ENCODE measurements around the gene ADAM22.

Gene ADAM22

DNA sequence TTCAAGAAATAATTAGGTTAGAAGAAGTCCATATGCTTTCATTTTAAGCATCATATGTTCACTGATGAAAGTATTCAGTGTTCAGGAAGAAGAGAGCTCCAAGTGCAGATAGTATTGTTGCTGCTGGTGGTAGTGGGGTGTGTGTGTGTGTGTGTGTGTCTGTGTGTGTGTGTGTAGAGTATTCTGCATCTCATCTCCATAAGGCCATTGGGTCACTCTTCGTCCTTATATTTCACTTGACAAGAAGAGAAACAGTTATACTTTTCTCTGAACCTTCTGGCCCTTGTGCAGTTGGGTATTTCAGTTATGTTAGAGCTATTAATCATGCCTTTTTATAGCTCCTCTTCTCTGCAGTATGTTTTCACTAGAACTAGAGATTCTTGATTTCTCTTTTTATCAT lies 26.2 kb downstream of the ADAM22 start:
- Histone ChIP-seq H3K4me1 (ENCODE audit: low read length) (no peaks in the 10 kb centered on the region), H3K9ac (ENCODE audit: low read length) (no peak overlapping the region), H3K4me3 (ENCODE audit: low read length) (no peak overlapping the region), H3K36me3 (replicated peaks; ENCODE audit: insufficient read depth, low read length) (no peaks in the 10 kb centered on the region), H2AFZ (ENCODE audit: low read length) (no peak overlapping the region), H3K27me3 (replicated peaks; ENCODE audit: insufficient read depth, low read length) (no peaks in the 10 kb centered on the region), H3K4me2 (ENCODE audit: low read depth, low read length) (no peak overlapping the region), H3K79me2 (ENCODE audit: low read length) (no peaks in the 10 kb centered on the region), H3K27ac (ENCODE audit: low read length) (no peak overlapping the region), H4K20me1 (ENCODE audit: insufficient read depth, low read length) (no peaks in the 10 kb centered on the region), H3F3A (ENCODE audit: insufficient read depth, low read length) (no peaks in the 10 kb centered on the region), H3K9me2 (replicated peaks; ENCODE audit: insufficient read depth, low read length) (no peaks in the 10 kb centered on the region), H3K9me3 (replicated peaks; ENCODE audit: insufficient read depth, low read length) (no peaks in the 10 kb centered on the region)
- TF ChIP-seq, protein P1, sequence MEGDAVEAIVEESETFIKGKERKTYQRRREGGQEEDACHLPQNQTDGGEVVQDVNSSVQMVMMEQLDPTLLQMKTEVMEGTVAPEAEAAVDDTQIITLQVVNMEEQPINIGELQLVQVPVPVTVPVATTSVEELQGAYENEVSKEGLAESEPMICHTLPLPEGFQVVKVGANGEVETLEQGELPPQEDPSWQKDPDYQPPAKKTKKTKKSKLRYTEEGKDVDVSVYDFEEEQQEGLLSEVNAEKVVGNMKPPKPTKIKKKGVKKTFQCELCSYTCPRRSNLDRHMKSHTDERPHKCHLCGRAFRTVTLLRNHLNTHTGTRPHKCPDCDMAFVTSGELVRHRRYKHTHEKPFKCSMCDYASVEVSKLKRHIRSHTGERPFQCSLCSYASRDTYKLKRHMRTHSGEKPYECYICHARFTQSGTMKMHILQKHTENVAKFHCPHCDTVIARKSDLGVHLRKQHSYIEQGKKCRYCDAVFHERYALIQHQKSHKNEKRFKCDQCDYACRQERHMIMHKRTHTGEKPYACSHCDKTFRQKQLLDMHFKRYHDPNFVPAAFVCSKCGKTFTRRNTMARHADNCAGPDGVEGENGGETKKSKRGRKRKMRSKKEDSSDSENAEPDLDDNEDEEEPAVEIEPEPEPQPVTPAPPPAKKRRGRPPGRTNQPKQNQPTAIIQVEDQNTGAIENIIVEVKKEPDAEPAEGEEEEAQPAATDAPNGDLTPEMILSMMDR (IDR thresholded peaks at IDR 0.05; ENCODE audit: low read length): no peak
- TF ChIP-seq EZH2phosphoT487 (IDR thresholded peaks at IDR 0.05; ENCODE audit: low read length) (no peak), EZH2 (optimal IDR thresholded peaks at IDR 0.05; ENCODE audit: low read depth, low read length) (no peak)
- no peak for DNase-seq

- Histone ChIP-seq H3K9ac (ENCODE audit: low read length) (no peak overlapping the region), H3K4me3 (ENCODE audit: low read length) (no peak overlapping the region), H3K9me3 (replicated peaks; ENCODE audit: insufficient read depth, low read length) (no peaks in the 10 kb centered on the region), H3K27me3 (replicated peaks; ENCODE audit: insufficient read depth, low read length) (no peaks in the 10 kb centered on the region), H4K20me1 (ENCODE audit: insufficient read depth, low read length) (no peaks in the 10 kb centered on the region), H3K9me2 (replicated peaks; ENCODE audit: insufficient read depth, low read length) (no peaks in the 10 kb centered on the region), H3K79me2 (ENCODE audit: low read length) (no peaks in the 10 kb centered on the region), H2AFZ (ENCODE audit: low read length) (no peak overlapping the region), H3K4me2 (ENCODE audit: low read depth, low read length) (no peak overlapping the region), H3K36me3 (replicated peaks; ENCODE audit: insufficient read depth, low read length) (no peaks in the 10 kb centered on the region), H3F3A (ENCODE audit: insufficient read depth, low read length) (no peaks in the 10 kb centered on the region), H3K4me1 (ENCODE audit: low read length) (no peaks in the 10 kb centered on the region), H3K27ac (ENCODE audit: low read length) (no peak overlapping the region)
- DNase-seq: no peak
- TF ChIP-seq EZH2phosphoT487 (IDR thresholded peaks at IDR 0.05; ENCODE audit: low read length): no peak
- TF ChIP-seq, protein P1 (IDR thresholded peaks at IDR 0.05; ENCODE audit: low read length): no peak
These were observed 27.7 kb downstream of the ADAM22 start for GRCh38 chr7:87961754-87962153.

- H3K9me3 ChIP-seq (replicated peaks; ENCODE audit: insufficient read depth, low read length): no peaks in the 10 kb centered on the region
- H3K79me2 ChIP-seq (ENCODE audit: low read length): no peaks in the 10 kb centered on the region
- no peaks in the 10 kb centered on the region for H3K36me3 ChIP-seq (replicated peaks; ENCODE audit: insufficient read depth, low read length)
- no peak overlapping the region for H3K4me3 ChIP-seq (ENCODE audit: low read length)
- no peaks in the 10 kb centered on the region for H4K20me1 ChIP-seq (ENCODE audit: insufficient read depth, low read length)
- no peaks in the 10 kb centered on the region for H3K27me3 ChIP-seq (replicated peaks; ENCODE audit: insufficient read depth, low read length)
- no peak overlapping the region for H3K9ac ChIP-seq (ENCODE audit: low read length)
- TF ChIP-seq EZH2phosphoT487 (IDR thresholded peaks at IDR 0.05; ENCODE audit: low read length): no peak
- no peak for TF ChIP-seq EZH2 (optimal IDR thresholded peaks at IDR 0.05; ENCODE audit: low read depth, low read length)
- TF ChIP-seq, protein P1 (IDR thresholded peaks at IDR 0.05; ENCODE audit: low read length): no peak
- no peaks in the 10 kb centered on the region for H3F3A ChIP-seq (ENCODE audit: insufficient read depth, low read length)
- H2AFZ ChIP-seq (ENCODE audit: low read length): no peak overlapping the region
- H3K4me1 ChIP-seq (ENCODE audit: low read length): no peaks in the 10 kb centered on the region
- H3K4me2 ChIP-seq (ENCODE audit: low read depth, low read length): no peak overlapping the region
- H3K27ac ChIP-seq (ENCODE audit: low read length): no peak overlapping the region
- no peak for DNase-seq
- no peaks in the 10 kb centered on the region for H3K9me2 ChIP-seq (replicated peaks; ENCODE audit: insufficient read depth, low read length)
These were observed 32.2 kb downstream of the ADAM22 start for GRCh38 chr7:87966271-87966670.
